ENCODE measurements around the gene IFT122.
"Not testable (repeated sequence)": the region's sequence is repeated elsewhere in the genome, so short reads cannot be mapped to it uniquely, and the experiment has no call there.

IFT122 gene

DNA sequence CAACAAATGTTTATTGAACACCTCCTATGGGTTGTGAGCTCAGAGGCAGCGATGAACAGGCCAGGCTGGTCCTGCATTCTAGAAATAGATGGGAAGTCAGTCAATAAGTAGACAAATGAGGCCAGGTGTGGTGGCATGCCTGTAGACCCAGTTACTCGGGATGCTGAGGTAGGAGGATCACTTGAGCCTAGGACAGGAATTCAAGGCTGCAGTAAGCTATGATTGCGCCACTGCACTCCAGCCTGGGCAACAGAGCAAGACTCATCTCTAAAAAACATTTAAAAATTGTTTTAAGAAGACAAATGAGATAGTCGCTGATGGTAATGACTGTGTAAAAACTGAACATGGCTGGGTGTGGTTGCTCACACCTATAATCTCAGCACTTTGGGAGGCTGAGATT is 84.1 kb downstream of the IFT122 start:
- DNase-seq: no peak

DNA sequence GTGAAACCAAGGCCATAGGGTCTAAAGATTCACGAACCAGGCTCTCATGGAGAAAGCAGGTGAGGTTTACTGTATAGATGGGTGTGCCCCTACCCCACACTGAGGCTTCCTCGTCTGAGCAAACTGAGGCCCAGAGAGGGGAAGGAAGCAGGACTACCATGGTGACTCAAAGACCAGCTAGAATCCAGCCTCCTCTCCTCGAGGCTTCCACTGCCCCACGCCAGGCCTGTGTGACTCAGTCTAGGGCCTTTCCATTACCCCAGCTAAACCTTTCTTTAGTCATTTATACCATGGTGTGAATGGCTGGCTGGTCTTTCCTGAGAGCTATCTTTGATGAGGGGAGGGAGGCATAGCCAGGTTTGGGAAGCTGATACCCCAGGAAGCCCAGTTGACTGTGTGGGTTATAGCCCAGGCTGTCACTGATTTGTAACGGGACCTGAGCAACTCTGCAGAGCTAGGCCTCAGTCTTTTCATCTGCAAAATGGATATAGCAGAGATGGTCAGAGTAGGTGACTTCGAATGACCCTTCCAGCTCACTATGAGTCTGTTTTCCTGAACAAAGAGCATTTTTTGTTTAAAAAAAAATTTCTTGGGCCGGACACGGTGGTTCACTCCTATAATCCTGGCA is 85.4 kb downstream of the IFT122 start:
- DNase-seq: no peak

- DNase-seq: no peak
Measured at GRCh38 chr3:129526121-129526900, 86.3 kb downstream of the IFT122 start.

DNA sequence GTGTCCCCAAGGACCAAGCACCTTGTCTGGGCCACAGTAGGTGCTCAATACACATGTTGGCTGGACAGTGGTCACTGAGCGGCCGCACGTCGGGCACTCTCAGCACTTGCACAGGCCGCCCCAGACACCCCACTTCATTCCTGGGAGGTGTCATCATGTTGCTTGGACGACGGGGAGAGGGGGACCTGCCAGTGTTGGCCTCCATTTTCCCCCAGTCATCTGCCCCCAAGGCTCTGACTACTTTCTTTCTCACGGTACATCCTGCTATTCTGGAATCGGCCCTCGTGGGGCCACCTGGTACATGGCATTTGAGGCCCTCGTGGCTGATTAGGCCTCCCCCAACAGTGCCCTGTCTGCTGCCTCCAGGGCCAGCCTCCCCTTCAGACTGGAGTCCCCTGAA is 87.2 kb downstream of the IFT122 start:
- DNase-seq: no peak

GRCh38 chr3:129528589-129529100 is 88.6 kb downstream of the IFT122 start, which contains the start of gene RHO:
RHO (plus strand) TSS chr3:129528639; CDS start chr3:129528734, 95 bp downstream.
- no peak for DNase-seq

DNA sequence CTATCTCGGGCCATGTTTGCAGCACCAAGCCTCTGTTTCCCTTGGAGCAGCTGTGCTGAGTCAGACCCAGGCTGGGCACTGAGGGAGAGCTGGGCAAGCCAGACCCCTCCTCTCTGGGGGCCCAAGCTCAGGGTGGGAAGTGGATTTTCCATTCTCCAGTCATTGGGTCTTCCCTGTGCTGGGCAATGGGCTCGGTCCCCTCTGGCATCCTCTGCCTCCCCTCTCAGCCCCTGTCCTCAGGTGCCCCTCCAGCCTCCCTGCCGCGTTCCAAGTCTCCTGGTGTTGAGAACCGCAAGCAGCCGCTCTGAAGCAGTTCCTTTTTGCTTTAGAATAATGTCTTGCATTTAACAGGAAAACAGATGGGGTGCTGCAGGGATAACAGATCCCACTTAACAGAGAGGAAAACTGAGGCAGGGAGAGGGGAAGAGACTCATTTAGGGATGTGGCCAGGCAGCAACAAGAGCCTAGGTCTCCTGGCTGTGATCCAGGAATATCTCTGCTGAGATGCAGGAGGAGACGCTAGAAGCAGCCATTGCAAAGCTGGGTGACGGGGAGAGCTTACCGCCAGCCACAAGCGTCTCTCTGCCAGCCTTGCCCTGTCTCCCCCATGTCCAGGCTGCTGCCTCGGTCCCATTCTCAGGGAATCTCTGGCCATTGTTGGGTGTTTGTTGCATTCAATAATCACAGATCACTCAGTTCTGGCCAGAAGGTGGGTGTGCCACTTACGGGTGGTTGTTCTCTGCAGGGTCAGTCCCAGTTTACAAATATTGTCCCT is 89.6 kb downstream of the IFT122 start:
- DNase-seq: no peak

GRCh38 chr3:129530251-129530791 is 90.3 kb downstream of the IFT122 start:
- DNase-seq: no peak

GRCh38 chr3:129530821-129531220 is 90.8 kb downstream of the IFT122 start:
- no peak for DNase-seq

GRCh38 chr3:129531699-129532098 is 91.7 kb downstream of the IFT122 start:
- DNase-seq: no peak

DNA sequence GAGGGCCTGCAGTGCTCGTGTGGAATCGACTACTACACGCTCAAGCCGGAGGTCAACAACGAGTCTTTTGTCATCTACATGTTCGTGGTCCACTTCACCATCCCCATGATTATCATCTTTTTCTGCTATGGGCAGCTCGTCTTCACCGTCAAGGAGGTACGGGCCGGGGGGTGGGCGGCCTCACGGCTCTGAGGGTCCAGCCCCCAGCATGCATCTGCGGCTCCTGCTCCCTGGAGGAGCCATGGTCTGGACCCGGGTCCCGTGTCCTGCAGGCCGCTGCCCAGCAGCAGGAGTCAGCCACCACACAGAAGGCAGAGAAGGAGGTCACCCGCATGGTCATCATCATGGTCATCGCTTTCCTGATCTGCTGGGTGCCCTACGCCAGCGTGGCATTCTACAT is 92.2 kb downstream of the IFT122 start:
- DNase-seq: no peak

- no peak for DNase-seq
Measured at GRCh38 chr3:129533406-129533805, 93.4 kb downstream of the IFT122 start.

GRCh38 chr3:129534428-129535027 is 94.5 kb downstream of the IFT122 start:
- DNase-seq: no peak

DNA sequence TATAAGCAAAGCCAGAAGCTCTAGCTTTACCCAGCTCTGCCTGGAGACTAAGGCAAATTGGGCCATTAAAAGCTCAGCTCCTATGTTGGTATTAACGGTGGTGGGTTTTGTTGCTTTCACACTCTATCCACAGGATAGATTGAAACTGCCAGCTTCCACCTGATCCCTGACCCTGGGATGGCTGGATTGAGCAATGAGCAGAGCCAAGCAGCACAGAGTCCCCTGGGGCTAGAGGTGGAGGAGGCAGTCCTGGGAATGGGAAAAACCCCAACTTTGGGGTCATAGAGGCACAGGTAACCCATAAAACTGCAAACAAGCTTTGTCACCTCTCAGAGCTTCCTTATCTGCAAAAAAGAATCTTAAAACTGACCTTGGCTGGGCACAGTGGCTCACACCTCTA is 95.1 kb downstream of the IFT122 start:
- DNase-seq: no peak

- no peak for DNase-seq
Measured at GRCh38 chr3:129536374-129536667, 96.3 kb downstream of the IFT122 start.

DNA sequence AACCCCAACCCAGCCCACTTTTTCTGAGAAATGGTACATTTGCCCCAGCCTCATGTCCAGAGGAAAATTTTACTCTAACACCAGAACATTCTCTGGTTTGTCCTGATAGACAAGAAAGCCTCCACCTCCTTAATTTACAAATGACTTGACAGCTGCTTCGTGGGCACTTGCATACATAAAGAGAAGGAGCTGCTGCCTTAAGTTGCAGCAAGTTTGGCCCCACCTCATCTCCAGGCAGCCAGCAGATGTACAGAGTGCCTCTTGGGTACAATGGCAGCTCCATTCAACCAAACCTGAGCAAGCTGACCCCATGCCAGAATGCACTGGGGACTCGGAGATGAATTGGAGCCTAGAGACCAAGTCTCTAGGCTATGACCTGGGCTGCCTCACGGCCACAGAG is 96.8 kb downstream of the IFT122 start:
- DNase-seq: no peak

- DNase-seq: no peak
Measured at GRCh38 chr3:129539206-129539605, 99.2 kb downstream of the IFT122 start.

DNA sequence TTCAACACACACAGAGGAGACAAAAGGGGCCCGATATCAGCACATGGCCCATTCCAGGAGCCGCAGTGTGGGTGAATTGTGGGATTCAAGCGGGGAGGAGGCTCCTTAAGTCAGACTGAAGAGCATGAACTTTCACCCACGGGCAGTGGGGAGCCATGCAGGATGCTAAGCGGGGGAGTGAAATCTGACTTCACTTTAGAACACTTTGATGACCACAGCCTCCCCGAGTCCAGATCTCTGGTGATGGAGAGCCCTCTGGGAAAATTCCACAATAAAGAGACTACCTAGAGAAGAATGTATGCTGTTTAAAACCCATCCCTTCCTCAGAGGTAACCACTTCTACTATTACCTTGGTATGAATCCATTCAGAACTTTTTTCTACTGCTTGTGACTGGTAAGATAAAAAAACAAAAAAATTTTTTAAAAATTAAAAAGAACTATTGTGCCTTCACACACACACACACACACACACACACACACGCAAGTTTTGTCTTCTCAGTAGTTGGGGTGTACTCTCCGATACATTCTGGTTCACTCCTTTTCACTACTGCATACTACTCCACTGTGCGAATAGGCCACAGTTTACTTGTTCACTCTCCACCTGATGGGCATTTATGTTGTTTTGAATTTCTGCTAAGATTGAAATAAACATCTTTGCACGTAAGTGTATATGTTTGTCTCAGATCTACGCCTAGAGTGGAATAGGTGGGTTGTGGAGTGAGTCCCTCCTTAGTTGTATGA is 100.9 kb downstream of the IFT122 start:
- no peak for DNase-seq

DNA sequence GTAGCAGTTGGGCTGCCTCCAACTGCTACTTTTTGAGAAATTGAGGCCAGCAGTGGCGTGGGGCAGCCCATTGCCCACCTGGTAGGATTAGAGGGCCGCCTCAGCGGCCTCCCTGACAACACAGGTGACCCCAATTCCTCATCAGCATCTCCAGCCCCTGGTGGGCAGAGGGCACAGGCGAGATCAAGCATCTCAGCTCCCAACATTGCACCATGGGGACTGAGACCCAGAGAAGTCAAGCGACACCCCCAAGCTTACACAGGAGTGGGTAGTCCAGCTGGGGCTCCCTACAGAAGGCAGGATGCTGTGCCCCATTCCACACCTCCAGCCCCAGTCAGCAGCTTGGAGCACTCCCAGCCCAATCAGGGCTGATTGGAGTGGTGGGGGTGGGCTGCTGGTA is 102.7 kb downstream of the IFT122 start:
- no peak for DNase-seq

GRCh38 chr3:129543156-129543790 is 103.2 kb downstream of the IFT122 start, which contains the start of gene H1-8:
H1-8 (plus strand) TSS chr3:129543175; CDS start chr3:129543219, 44 bp downstream.
- DNase-seq: no peak

- DNase-seq: no peak
Measured at GRCh38 chr3:129543999-129544398, 104.0 kb downstream of the IFT122 start.

- DNase-seq: not testable (repeated sequence)
Measured at GRCh38 chr3:129545951-129546350, 105.9 kb downstream of the IFT122 start.

- DNase-seq: no peak
Measured at GRCh38 chr3:129547241-129547640, 107.2 kb downstream of the IFT122 start.

Data from NCI-H446 treated with DMSO at 0.1 percent for 48 hours (cell line).